ENCODE results near the gene CIROP.

The CIROP gene

DNA sequence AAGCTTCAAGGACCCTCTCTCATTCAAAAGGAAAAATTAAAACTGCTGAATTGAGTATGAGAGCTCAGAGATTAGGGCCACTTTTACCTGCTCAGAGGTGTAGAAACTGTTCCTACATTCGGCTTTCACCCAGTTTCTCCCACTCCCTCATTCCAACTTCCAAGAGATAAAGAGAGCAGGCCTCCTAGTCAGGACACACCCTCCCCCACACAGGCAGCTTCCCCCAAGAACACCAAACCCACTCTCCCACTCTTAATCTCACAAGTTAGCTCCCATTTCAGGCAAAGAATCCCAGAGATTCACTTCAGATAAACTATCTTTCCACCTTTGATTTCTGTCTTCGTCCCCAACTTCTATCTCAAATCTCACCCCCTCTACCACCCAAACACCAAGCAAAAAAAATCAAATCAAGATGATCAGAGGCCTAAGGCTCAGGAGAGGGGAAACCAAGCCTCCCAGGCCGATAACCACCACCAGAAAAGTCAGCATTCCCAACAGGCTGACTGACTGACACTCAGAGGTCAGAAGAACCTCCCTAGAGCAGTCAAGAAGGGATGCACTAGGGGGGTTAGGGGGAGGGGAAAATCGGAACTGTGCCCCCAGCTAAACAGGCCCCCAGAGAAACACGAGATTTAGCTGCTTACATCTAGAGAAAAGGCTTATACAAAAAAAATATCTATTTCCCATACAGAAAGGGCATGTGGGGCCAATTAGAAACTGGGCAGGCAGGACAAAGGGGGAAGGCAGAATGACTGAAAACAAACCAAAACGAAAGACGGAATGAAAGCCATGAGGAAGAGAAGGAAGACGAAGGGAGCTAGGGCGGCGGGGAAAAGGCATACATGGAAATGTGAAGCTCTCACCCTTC lies 34.3 kb downstream of the CIROP start:
- in situ Hi-C loops (cut with HindIII; ENCODE audit: low sequenced_read_pairs) = no loop called here

GRCh38 chr14:23069413-23069806 lies 35.4 kb downstream of the CIROP start:
- in situ Hi-C loops (cut with HindIII; ENCODE audit: low sequenced_read_pairs) = no loop called here

DNA sequence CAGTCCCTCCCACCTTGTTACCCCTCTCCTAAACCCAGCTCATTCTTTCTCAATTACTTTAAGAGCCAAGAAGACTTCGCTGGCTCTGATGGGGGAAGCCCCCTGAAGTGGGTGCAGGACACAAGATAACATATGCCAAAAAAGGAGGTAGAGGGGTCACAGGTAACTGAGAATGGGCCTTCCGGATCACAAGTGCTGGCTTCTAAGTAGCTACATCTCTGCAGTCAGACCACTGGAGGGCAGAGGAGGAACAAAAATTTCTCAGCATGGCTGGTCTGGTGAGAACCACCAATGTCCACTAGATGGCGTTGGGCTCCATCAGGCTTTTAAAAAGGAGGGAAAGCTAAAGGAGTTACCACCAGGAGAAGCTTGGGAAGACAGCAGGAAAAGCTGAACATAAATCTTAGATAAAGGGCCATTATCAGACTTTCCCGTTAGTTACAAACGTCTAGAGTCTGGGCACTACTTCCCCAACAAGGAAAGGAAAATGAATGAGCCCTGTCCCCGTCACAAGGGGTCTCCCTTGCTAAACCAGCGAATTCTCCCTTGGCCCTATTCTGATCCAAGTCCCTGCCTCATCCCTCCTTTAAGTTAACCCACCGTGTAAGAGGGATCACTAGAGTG lies 35.9 kb downstream of the CIROP start:
- in situ Hi-C loops (cut with HindIII; ENCODE audit: low sequenced_read_pairs) = no loop called here

DNA sequence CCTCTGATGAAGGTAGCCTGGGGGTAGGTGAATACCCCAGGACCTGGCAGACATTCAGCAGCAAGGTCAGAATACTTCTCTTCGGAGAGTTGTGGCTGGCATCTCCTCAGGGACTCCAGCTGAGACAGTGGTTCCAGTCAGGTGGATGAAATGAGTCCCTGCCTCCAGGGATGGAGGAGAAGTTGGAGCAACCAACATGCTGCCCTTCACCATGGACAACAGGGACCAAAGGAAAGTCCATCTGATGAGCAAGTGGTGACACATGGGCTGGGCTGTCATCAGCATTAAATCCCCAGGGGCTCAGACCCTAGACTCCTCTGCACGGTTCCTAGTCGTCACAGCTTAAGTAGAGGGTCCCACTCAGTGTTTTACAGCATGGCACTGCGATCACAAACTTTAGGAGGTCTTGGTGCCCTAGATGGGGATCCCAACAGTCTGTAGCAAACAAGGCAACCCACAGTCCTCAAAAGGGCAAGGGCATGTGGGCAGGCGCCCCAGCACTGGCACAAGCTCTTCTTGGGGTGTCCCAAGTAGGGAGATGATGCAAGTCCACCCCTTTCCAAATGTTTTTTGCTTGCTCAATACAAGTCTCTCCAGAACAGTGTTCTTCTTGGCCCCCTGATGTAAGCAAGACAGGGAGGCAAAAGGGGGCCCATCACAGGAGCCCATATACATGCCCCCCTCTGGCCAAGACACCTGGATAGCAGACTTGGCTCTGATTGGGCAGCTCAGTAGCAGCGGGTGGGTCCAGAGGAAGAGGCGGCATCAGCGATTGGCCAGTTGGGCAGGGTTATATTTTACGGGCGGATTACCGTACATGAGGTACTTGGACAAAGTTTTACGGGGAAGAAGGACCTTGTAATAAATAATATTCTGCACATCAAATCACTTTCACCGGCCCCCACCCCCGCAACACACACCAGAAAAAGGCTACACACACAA lies 36.7 kb downstream of the CIROP start:
- in situ Hi-C loops (cut with HindIII; ENCODE audit: low sequenced_read_pairs) = no loop called here

DNA sequence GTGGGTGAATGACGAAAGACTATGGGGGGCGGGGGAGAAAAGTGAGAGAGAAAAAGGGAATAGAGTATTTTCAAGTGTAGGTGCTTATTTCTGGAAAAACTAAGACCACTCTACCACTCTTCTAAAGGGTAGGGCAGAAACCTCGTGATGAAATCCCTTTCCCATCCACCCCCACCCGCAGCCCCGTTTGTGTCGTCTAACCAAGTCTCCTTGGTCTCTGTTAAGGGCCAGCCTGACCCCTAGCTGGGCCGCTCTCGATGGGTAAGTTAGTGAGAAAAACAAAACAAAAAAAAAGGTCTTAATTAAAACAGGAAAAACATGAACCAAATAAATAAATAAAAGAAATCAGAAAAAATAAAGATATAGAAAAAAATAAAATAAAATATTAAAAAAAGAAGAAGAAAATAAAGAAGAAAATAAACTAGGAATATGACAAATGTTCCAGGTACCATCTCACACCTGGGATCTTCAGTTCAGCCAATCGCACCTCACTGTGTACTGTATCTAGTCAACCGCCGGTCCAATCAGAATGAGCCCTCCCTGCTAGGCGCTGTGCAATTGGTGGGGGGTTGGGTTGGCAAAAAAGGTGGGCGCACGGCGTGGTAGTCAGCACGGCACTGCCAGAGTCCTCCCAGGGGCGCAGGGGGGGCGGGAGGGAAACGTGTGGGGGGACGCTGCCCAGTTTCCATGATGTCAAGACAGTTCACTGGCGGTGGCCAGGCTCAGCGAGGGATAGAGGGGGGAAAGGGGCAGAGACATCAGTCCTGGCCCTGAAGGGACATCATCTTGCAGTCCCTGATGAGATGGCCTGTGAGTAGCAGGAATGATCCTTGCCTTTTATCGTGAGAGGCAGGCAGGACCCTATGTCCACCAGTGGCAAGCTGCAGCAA lies 37.7 kb downstream of the CIROP start:
- in situ Hi-C loops (cut with HindIII; ENCODE audit: low sequenced_read_pairs) = no loop called here

- in situ Hi-C loops (cut with HindIII; ENCODE audit: low sequenced_read_pairs) = no loop called here
Measured at GRCh38 chr14:23066368-23066767, 38.4 kb downstream of the CIROP start.

- in situ Hi-C loops (cut with HindIII; ENCODE audit: low sequenced_read_pairs) = no loop called here
Measured at GRCh38 chr14:23063601-23064000, 41.2 kb downstream of the CIROP start.

DNA sequence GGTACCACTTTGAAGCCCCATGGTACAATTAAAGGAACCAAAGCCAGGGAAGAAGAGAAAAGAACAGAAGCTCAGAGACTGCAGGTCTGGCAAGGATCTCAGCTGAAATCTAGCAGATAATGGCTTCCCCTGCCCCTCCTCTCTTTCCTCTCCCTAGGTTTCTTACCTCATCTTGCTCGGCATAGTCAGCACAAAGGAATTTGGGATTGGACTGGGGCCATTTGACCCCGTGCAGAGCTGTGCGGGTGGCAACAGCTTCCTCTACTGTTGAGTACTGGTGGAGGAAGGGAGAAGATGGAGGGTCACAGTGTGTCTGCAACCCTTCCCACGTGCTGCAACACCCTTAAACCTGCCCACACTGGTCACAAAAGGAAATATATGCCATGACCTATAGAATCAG lies 42.8 kb downstream of the CIROP start:
- in situ Hi-C loops (cut with HindIII; ENCODE audit: low sequenced_read_pairs) = no loop called here

- in situ Hi-C loops (cut with HindIII; ENCODE audit: low sequenced_read_pairs) = no loop called here
Measured at GRCh38 chr14:23060536-23061260, 44.1 kb downstream of the CIROP start.

GRCh38 chr14:23058654-23059504 lies 45.9 kb downstream of the CIROP start:
- in situ Hi-C loops (cut with HindIII; ENCODE audit: low sequenced_read_pairs) = no loop called here

- in situ Hi-C loops (cut with HindIII; ENCODE audit: low sequenced_read_pairs) = no loop called here
Measured at GRCh38 chr14:23057757-23058653, 46.8 kb downstream of the CIROP start.

GRCh38 chr14:23056956-23057756 lies 47.6 kb downstream of the CIROP start, which contains the start of gene CDH24:
Gene CDH24 (minus strand): TSS chr14:23057520. CDS start chr14:23055733, 1,787 bp downstream.
- in situ Hi-C loops (cut with HindIII; ENCODE audit: low sequenced_read_pairs) = no loop called here

- in situ Hi-C loops (cut with HindIII; ENCODE audit: low sequenced_read_pairs) = no loop called here
Measured at GRCh38 chr14:23056145-23056955, 48.4 kb downstream of the CIROP start.

GRCh38 chr14:23055621-23056144 lies 49.1 kb downstream of the CIROP start:
- in situ Hi-C loops (cut with HindIII; ENCODE audit: low sequenced_read_pairs) = no loop called here

- in situ Hi-C loops (cut with HindIII; ENCODE audit: low sequenced_read_pairs) = no loop called here
Measured at GRCh38 chr14:23055147-23055550, 49.6 kb downstream of the CIROP start.
